ENCODE results near the gene SLC9A5. TPM values are rescaled to one million over a fixed set of nuclear protein-coding genes. Genes with fewer than 3 reads are reported as not detected.

Gene SLC9A5
- total and polyA plus RNA-seq, 3 donors from 2014 or later: 4.8 to 15.7 (median 6.8) TPM

GRCh38 chr16:67209565-67209964 is 39.2 kb upstream of the SLC9A5 start:
- TF ChIP-seq, protein P1, sequence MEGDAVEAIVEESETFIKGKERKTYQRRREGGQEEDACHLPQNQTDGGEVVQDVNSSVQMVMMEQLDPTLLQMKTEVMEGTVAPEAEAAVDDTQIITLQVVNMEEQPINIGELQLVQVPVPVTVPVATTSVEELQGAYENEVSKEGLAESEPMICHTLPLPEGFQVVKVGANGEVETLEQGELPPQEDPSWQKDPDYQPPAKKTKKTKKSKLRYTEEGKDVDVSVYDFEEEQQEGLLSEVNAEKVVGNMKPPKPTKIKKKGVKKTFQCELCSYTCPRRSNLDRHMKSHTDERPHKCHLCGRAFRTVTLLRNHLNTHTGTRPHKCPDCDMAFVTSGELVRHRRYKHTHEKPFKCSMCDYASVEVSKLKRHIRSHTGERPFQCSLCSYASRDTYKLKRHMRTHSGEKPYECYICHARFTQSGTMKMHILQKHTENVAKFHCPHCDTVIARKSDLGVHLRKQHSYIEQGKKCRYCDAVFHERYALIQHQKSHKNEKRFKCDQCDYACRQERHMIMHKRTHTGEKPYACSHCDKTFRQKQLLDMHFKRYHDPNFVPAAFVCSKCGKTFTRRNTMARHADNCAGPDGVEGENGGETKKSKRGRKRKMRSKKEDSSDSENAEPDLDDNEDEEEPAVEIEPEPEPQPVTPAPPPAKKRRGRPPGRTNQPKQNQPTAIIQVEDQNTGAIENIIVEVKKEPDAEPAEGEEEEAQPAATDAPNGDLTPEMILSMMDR (IDR thresholded peaks at IDR 0.05): no peak
- no peak for TF ChIP-seq POLR2A (IDR thresholded peaks at IDR 0.05)
- no peak overlapping the region for H3K27ac ChIP-seq
- no peak overlapping the region for H3K4me3 ChIP-seq
- 86 to 94% methylated on average over 8 of the region's 8 CpGs for WGBS, 2 donors
- no peaks in the 10 kb centered on the region for H3K27me3 ChIP-seq
- no peak for DNase-seq
- peaks cover 14% of the 10 kb centered on the region for H3K4me1 ChIP-seq
- H3K9me3 ChIP-seq: no peaks in the 10 kb centered on the region
- no peaks in the 10 kb centered on the region for H3K36me3 ChIP-seq (ENCODE audit: low read depth, missing control alignments)
- intact Hi-C loops (cut with DNase I; ENCODE audit: low total_unique reads): no loop called here

GRCh38 chr16:67210069-67210937 is 38.5 kb upstream of the SLC9A5 start:
- TF ChIP-seq POLR2A (IDR thresholded peaks at IDR 0.05): no peak
- TF ChIP-seq, protein P1 (IDR thresholded peaks at IDR 0.05): no peak
- no peaks in the 10 kb centered on the region for H3K36me3 ChIP-seq (ENCODE audit: low read depth, missing control alignments)
- DNase-seq: no peak
- WGBS, 2 donors: 77 to 90% methylated on average over 2 to 18 of the region's 25 CpGs
- intact Hi-C loops (cut with DNase I; ENCODE audit: low total_unique reads): no loop called here
- peaks cover 14% of the 10 kb centered on the region for H3K4me1 ChIP-seq
- H3K4me3 ChIP-seq: no peak overlapping the region
- no peaks in the 10 kb centered on the region for H3K27me3 ChIP-seq
- no peak overlapping the region for H3K27ac ChIP-seq
- no peaks in the 10 kb centered on the region for H3K9me3 ChIP-seq

- Histone ChIP-seq H3K4me1 (peaks cover 14% of the 10 kb centered on the region), H3K36me3 (ENCODE audit: low read depth, missing control alignments) (no peaks in the 10 kb centered on the region), H3K27ac (no peak overlapping the region), H3K9me3 (no peaks in the 10 kb centered on the region), H3K27me3 (no peaks in the 10 kb centered on the region), H3K4me3 (no peak overlapping the region)
- TF ChIP-seq, protein P1 (IDR thresholded peaks at IDR 0.05): no peak
- TF ChIP-seq POLR2A (IDR thresholded peaks at IDR 0.05): no peak
- intact Hi-C loops (cut with DNase I; ENCODE audit: low total_unique reads): no loop called here
- no peak for DNase-seq
- 51 to 54% methylated on average over 4 to 7 of the region's 7 CpGs for WGBS, 2 donors
Measured at GRCh38 chr16:67211674-67212073, 37.1 kb upstream of the SLC9A5 start.

DNA sequence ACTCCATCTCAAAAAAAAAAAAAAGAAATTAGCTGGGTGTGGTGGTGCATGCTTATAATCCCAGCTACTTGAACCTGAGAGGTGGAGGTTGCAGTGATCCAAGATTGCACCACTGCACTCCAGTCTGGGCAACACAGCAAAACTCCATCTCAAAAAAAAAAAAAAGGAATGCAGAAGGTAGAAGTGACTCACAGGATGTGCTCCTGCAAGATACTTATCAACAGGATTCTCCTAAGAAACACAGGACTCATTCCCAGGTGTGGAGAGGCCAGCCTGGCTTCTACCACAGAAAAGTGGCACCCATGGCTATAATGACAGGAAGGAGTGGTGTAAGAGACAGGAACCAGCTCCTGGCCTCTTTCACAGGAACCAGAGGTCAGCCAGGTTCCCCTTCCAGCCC is 36.0 kb upstream of the SLC9A5 start:
- H3K9me3 ChIP-seq: no peaks in the 10 kb centered on the region
- DNase-seq: no peak
- H3K27me3 ChIP-seq: no peaks in the 10 kb centered on the region
- H3K27ac ChIP-seq: no peak overlapping the region
- intact Hi-C loops (cut with DNase I; ENCODE audit: low total_unique reads): no loop called here
- peaks cover 5% of the 10 kb centered on the region for H3K4me1 ChIP-seq
- TF ChIP-seq, protein P1 (IDR thresholded peaks at IDR 0.05): no peak
- no peak for TF ChIP-seq POLR2A (IDR thresholded peaks at IDR 0.05)
- H3K36me3 ChIP-seq (ENCODE audit: low read depth, missing control alignments): no peaks in the 10 kb centered on the region
- no peak overlapping the region for H3K4me3 ChIP-seq

Measured in testis (tissue), 3 donors.